HEK293 (cell line): ENCODE data around the gene RASA2.
A peak's percentile ranks its signal among the peaks of the same experiment; 100 is the strongest.

ENCODE experiments used
- CTCF ChIA-PET: fragments of 350-600 bp; formaldehyde crosslinking; extraction: SDS; loops from one replicate; lab custom pipeline; 2021; ENCODE audit warnings: antibody characterized with exemption; lab: Yijun Ruan, JAX
- POLR2A ChIA-PET: fragments of 300-600 bp; formaldehyde crosslinking; extraction: SDS; loops from one replicate; lab custom pipeline; 2020; ENCODE audit warnings: antibody characterized with exemption, inconsistent platforms; lab: Yijun Ruan, JAX
- H3K27ac ChIP-seq: fragments of 200-500 bp; sonication (Bioruptor generic); 2 replicates; pipeline ENCODE4 v1.5.1; 2014; ENCODE audit warnings: low read depth, low read length, control low read depth, inconsistent platforms; ENCODE audit errors: extremely low read depth
- H3K36me3 ChIP-seq, 2 experiments: fragments of 200-500 bp in 1 of 2; sonication (Bioruptor generic) in 1 of 2; 1 replicate in 1 of 2; 2 replicates in 1 of 2; pipeline ENCODE4 v1.5.1; 2014 to 2017; ENCODE audit warnings: inconsistent platforms in 2 of 2, low read length in 2 of 2; ENCODE audit not compliant: control insufficient read depth in 2 of 2, insufficient read depth in 1 of 2
- H3K4me1 ChIP-seq: fragments of 200-500 bp; sonication (Bioruptor generic); 2 replicates; pipeline ENCODE4 v1.5.1; 2014; ENCODE audit warnings: mild to moderate bottlenecking, low read length, inconsistent platforms; ENCODE audit not compliant: control insufficient read depth, insufficient read depth
- H3K4me3 ChIP-seq: 2 replicates; pipeline ENCODE4 v1.5.1; 2011; ENCODE audit warnings: low read depth, mild to moderate bottlenecking, control low read depth, low read length, moderate library complexity
- H3K9me3 ChIP-seq: fragments of 200-500 bp; sonication (Bioruptor generic); 2 replicates; pipeline ENCODE4 v1.5.1; 2014; ENCODE audit warnings: low read depth, low read length, inconsistent platforms; ENCODE audit not compliant: control insufficient read depth, insufficient read depth
- BCL11A ChIP-seq: fragments of 450-650 bp; formaldehyde crosslinking; IDR thresholded peaks from 2 replicates; pipeline ENCODE4 v1.5.1; 2016; ENCODE audit warnings: low read depth, missing biosample characterization, missing genetic modification characterization
- ELK4 ChIP-seq: IDR thresholded peaks from 2 replicates; pipeline ENCODE4 v1.6.1; 2011; ENCODE audit warnings: mild to moderate bottlenecking, low read depth, low read length, borderline replicate concordance
- GFI1B ChIP-seq: fragments of 450-650 bp; formaldehyde crosslinking; IDR thresholded peaks from 2 replicates; pipeline ENCODE4 v1.5.1; 2016; ENCODE audit warnings: missing biosample characterization, missing genetic modification characterization
- KLF7 ChIP-seq: fragments of 450-650 bp; formaldehyde crosslinking; IDR thresholded peaks from 2 replicates; pipeline ENCODE4 v1.5.1; 2016; ENCODE audit warnings: missing biosample characterization, missing genetic modification characterization, borderline replicate concordance
- SCRT1 ChIP-seq: fragments of 450-650 bp; formaldehyde crosslinking; IDR thresholded peaks from 2 replicates; pipeline ENCODE4 v1.5.1; 2016; ENCODE audit warnings: missing biosample characterization, missing genetic modification characterization, borderline replicate concordance
- SETDB1 ChIP-seq: IDR thresholded peaks from one replicate; pipeline ENCODE4 v1.6.1; 2017; ENCODE audit warnings: mild to moderate bottlenecking, low read length, moderate library complexity, mixed read lengths; ENCODE audit not compliant: insufficient read length
- WT1 ChIP-seq: fragments of 450-650 bp; formaldehyde crosslinking; IDR thresholded peaks from 2 replicates; pipeline ENCODE4 v1.5.1; 2016; ENCODE audit warnings: missing biosample characterization, missing genetic modification characterization
- ZBTB7A ChIP-seq: fragments of 450-650 bp; formaldehyde crosslinking; IDR thresholded peaks from 2 replicates; pipeline ENCODE4 v1.5.1; 2016; ENCODE audit warnings: low read depth, missing biosample characterization, missing genetic modification characterization
- ZBTB8A ChIP-seq: fragments of 450-650 bp; formaldehyde crosslinking; IDR thresholded peaks from 2 replicates; pipeline ENCODE4 v1.5.1; 2016; ENCODE audit warnings: missing biosample characterization, missing genetic modification characterization
- ZFP3 ChIP-seq: fragments of 450-650 bp; formaldehyde crosslinking; IDR thresholded peaks from 2 replicates; pipeline ENCODE4 v1.5.1; 2016; ENCODE audit warnings: low read depth, missing biosample characterization, missing genetic modification characterization
- ZFP37 ChIP-seq: fragments of 450-650 bp; formaldehyde crosslinking; IDR thresholded peaks from 2 replicates; pipeline ENCODE4 v1.5.1; 2016; ENCODE audit warnings: missing biosample characterization, missing genetic modification characterization
- ZFP41 ChIP-seq: fragments of 450-650 bp; formaldehyde crosslinking; IDR thresholded peaks from 2 replicates; pipeline ENCODE4 v1.5.1; 2016; ENCODE audit warnings: missing biosample characterization, missing genetic modification characterization, borderline replicate concordance
- ZNF10 ChIP-seq: fragments of 450-650 bp; formaldehyde crosslinking; IDR thresholded peaks from 2 replicates; pipeline ENCODE4 v1.5.1; 2017; ENCODE audit warnings: missing biosample characterization, missing genetic modification characterization
- ZNF132 ChIP-seq: fragments of 450-650 bp; formaldehyde crosslinking; IDR thresholded peaks from 2 replicates; pipeline ENCODE4 v1.5.1; 2017; ENCODE audit warnings: missing biosample characterization, missing genetic modification characterization, borderline replicate concordance
- ZNF311 ChIP-seq: fragments of 450-650 bp; formaldehyde crosslinking; IDR thresholded peaks from 2 replicates; pipeline ENCODE4 v1.5.1; 2017; ENCODE audit warnings: missing biosample characterization, missing genetic modification characterization, borderline replicate concordance
- ZNF394 ChIP-seq: fragments of 450-650 bp; formaldehyde crosslinking; IDR thresholded peaks from 2 replicates; pipeline ENCODE4 v1.5.1; 2016; ENCODE audit warnings: missing biosample characterization, missing genetic modification characterization, mild to moderate bottlenecking, moderate library complexity, borderline replicate concordance
- ZNF514 ChIP-seq: fragments of 450-650 bp; formaldehyde crosslinking; IDR thresholded peaks from 2 replicates; pipeline ENCODE4 v1.5.1; 2016; ENCODE audit warnings: missing biosample characterization, missing genetic modification characterization
- ZNF623 ChIP-seq: fragments of 450-650 bp; formaldehyde crosslinking; IDR thresholded peaks from 2 replicates; pipeline ENCODE4 v1.5.1; 2016; ENCODE audit warnings: missing biosample characterization, missing genetic modification characterization
- ZNF626 ChIP-seq: fragments of 450-650 bp; sonication (Bioruptor Pico); formaldehyde crosslinking; IDR thresholded peaks from 2 replicates; pipeline ENCODE4 v1.5.1; 2018; ENCODE audit warnings: missing biosample characterization, missing genetic modification characterization, inconsistent platforms
- ZNF660 ChIP-seq: fragments of 450-650 bp; IDR thresholded peaks from 2 replicates; pipeline ENCODE4 v1.5.1; 2018; ENCODE audit warnings: missing biosample characterization, mild to moderate bottlenecking, missing genetic modification characterization
- ZNF776 ChIP-seq: fragments of 450-650 bp; formaldehyde crosslinking; IDR thresholded peaks from 2 replicates; pipeline ENCODE4 v1.5.0; 2017; ENCODE audit warnings: missing biosample characterization, missing genetic modification characterization, borderline replicate concordance
- ZNF785 ChIP-seq: fragments of 450-650 bp; formaldehyde crosslinking; IDR thresholded peaks from 2 replicates; pipeline ENCODE4 v1.5.1; 2016; ENCODE audit warnings: missing biosample characterization, missing genetic modification characterization
- ZSCAN16 ChIP-seq: fragments of 450-650 bp; formaldehyde crosslinking; IDR thresholded peaks from 2 replicates; pipeline ENCODE4 v1.5.1; 2016; ENCODE audit warnings: missing biosample characterization, missing genetic modification characterization
- ZXDB ChIP-seq: fragments of 450-650 bp; formaldehyde crosslinking; IDR thresholded peaks from 2 replicates; pipeline ENCODE4 v1.5.1; 2016; ENCODE audit warnings: missing biosample characterization, missing genetic modification characterization
- TF ChIP-seq, protein P1 (sequence below): sonication (generic); formaldehyde crosslinking; IDR thresholded peaks from 2 replicates; pipeline ENCODE4 v1.8.1; 2022; ENCODE audit warnings: mild to moderate bottlenecking, moderate library complexity, missing genetic modification reagents

The RASA2 gene

DNA sequence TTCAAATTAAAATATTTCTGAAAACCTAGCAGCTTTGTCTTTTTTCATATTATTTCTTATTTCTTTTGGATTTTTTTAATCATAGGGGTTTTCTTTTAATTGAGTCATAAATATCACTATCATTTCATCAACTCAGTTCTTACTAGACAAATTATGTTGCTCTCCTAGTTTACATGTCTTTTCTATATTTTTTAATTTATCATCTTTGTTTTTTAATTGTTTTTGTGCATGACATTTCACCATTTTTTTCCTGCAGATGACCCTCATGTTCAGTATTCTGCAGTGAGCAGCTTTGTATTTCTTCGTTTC lies 89.9 kb downstream of the RASA2 start:
- peaks cover 3 to 30% of the 10 kb centered on the region in 2 experiments for H3K36me3 ChIP-seq
- CTCF ChIA-PET, result interaction anchor here (0.9 to 1.7 kb wide), 3 partner anchors 15 to 336 kb away, joined by 3 to 7 read pairs (median 5); no protein-coding TSS in a partner anchor
- TF ChIP-seq ELK4, result no peak
- no peak for TF ChIP-seq ZNF514
- TF ChIP-seq ZNF626, result no peak
- TF ChIP-seq ZNF10 (tag by site-specific recombination), result no peak
- TF ChIP-seq ZNF623, result no peak
- no peak for TF ChIP-seq ZFP37 (tag by site-specific recombination)
- TF ChIP-seq BCL11A (tag by site-specific recombination), result no peak
- TF ChIP-seq ZNF785 (tag by site-specific recombination), result no peak
- no peak for TF ChIP-seq ZFP41 (tag by site-specific recombination)
- TF ChIP-seq ZNF776, result no peak
- TF ChIP-seq ZXDB, result no peak
- TF ChIP-seq KLF7 (tag by site-specific recombination), result no peak
- no peak for TF ChIP-seq ZNF132 (tag by site-specific recombination)
- TF ChIP-seq ZNF311 (tag by site-specific recombination), result no peak
- TF ChIP-seq, protein P1, sequence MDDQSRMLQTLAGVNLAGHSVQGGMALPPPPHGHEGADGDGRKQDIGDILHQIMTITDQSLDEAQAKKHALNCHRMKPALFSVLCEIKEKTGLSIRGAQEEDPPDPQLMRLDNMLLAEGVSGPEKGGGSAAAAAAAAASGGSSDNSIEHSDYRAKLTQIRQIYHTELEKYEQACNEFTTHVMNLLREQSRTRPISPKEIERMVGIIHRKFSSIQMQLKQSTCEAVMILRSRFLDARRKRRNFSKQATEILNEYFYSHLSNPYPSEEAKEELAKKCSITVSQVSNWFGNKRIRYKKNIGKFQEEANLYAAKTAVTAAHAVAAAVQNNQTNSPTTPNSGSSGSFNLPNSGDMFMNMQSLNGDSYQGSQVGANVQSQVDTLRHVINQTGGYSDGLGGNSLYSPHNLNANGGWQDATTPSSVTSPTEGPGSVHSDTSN, result no peak
- no peak for TF ChIP-seq WT1 (tag by site-specific recombination)
- no peak for TF ChIP-seq ZNF660 (tag by site-specific recombination)
- TF ChIP-seq GFI1B (tag by site-specific recombination), result no peak

DNA sequence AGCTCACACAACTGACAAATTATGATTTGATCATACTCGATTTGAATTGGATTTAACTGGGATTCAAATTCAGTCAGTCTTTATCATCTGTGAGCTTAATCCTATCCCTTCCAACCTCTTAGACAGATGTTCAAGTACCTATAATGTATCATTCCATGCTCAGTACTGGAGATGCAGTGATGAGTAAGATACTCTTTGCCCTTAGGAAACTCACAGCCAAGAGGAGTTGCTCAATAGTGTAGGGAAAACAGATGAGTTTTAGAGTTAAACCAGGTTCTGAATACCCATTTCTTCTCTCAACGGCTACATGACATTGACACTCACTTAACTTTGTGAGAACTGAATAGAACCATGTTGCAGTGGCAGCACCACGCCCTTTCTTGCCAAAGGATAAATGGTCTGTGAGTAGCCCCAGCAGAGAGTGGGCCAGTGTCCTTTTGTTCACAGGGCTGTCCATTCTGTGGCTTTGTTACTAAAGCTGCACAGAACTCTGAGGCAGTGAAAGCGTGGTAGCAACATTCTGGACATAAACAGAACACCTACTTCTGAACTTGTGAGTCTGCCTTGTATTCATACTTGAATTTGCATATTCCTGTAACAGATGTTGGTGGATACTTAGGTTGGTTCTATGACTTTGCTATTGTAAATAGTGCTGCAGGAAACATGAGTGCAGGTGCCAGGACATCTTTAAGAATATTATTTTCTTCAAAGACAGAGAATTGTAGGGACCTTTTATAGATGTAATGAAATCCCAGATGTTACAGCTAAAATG lies 91.6 kb downstream of the RASA2 start:
- POLR2A ChIA-PET, result no interaction called here

More for the DNA sequence above, 89.9 kb downstream of the RASA2 start:
- Histone ChIP-seq H3K4me3 (no peak overlapping the region), H3K4me1 (no peaks in the 10 kb centered on the region), H3K9me3 (no peaks in the 10 kb centered on the region), H3K27ac (no peak overlapping the region)
- POLR2A ChIA-PET, result no interaction called here

DNA sequence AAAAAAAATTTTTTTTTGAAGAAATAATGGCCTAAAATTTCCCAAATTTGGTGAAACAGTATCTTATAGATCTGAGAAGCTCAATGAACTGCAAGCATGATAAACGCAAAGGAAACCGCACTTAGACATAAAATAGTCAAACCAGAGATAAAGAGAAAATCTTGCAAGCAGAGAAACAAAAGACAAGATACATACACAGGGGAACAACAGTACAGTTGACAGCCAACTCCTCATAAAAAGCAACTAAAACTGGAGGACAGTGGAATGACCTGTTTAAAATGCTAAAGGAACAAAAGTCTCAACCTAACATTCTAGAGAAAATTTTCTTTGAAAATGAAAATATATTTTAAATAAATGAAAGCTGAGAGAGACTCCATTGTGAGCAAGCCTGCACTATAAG lies 107.5 kb downstream of the RASA2 start:
- H3K27ac ChIP-seq, result no peak overlapping the region
- H3K4me3 ChIP-seq, result no peak overlapping the region
- ChIA-PET CTCF (no interaction called here), POLR2A (no interaction called here)
- H3K36me3 ChIP-seq, result peaks cover 3 to 37% of the 10 kb centered on the region in 2 experiments; a peak in 1 of 3 replicates
- no peaks in the 10 kb centered on the region for H3K4me1 ChIP-seq
- H3K9me3 ChIP-seq, result no peaks in the 10 kb centered on the region
- TF ChIP-seq ZFP37 (tag by site-specific recombination) (no peak), ZNF311 (tag by site-specific recombination) (no peak), ZFP3 (no peak), SETDB1 (peak; percentile 27), ZBTB8A (tag by site-specific recombination) (no peak)

More for the DNA sequence above, 91.6 kb downstream of the RASA2 start:
- Histone ChIP-seq H3K27ac (no peak overlapping the region), H3K4me1 (no peaks in the 10 kb centered on the region), H3K4me3 (no peak overlapping the region), H3K36me3 (peaks cover 3 to 24% of the 10 kb centered on the region in 2 experiments), H3K9me3 (no peaks in the 10 kb centered on the region)
- CTCF ChIA-PET, result interaction anchor here (0.5 to 1.7 kb wide), 4 partner anchors 118 to 335 kb away, joined by 3 to 8 read pairs (median 8); no protein-coding TSS in a partner anchor
- TF ChIP-seq ZSCAN16 (tag by site-specific recombination) (no peak), BCL11A (tag by site-specific recombination) (no peak), SCRT1 (tag by site-specific recombination) (no peak), ZBTB7A (tag by site-specific recombination) (no peak), ZNF394 (tag by site-specific recombination) (no peak)
